Daoy (cell line): Measurements from ENCODE around the gene SUSD5. TPM values are rescaled to one million over a fixed set of nuclear protein-coding genes. Genes with fewer than 3 reads are reported as not detected.

Source experiments
- DNase-seq: peaks from one replicate; pipeline ENCODE4 v3.0.0-alpha.2; 2015; ENCODE audit warnings: low read depth
- total RNA-seq: library from RNA; depleted of rRNA; stranded (reverse); fragments of >200 nt; shearing (Covaris generic); gene quantifications from 2 replicates; pipeline ENCODE4 v1.2.3, GENCODE V29; 2014; rRNA removed

SUSD5 gene
- total RNA-seq, result 2.3 and 5.9 TPM in 2 replicates

DNA sequence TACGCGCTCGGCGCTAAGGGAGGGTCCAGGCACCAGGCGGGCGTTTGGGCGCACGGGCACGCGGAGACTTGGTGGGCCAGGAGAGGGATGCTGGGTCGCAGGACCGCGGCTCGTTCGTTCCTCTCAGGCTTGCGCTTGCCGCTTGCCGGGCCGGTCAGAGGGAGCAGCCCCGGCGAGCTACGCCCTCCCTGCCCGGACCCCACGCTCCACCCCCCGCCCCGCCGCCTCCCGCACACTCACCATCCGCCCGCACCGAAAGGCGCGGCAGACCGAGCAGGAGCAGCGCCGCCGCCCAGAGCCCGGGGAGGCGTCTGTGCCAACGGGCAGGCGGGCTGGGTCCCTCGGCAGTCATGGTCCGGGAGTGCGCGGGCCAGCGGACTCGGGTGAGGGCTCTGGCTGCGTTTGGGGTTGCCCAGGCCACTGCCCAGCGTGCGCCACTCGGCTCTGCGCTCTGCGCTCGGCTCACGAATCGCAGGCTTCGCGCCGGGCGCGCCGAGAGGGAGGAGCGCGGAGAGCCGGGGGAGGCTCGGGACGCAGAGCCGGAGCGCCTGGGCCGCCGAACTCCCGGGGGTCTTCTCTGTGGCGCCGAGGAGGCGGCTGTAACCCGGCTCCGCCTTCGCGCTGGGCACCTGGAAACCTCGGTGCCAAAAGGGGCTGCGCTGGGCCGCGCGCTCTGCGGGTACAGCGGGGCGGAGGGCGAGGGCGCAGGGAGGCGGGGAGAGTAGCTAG is at the start of gene SUSD5:
Gene SUSD5, minus strand, starts transcription at position 365 of the 729 bp plus-strand sequence. Its CDS starts 13 bp downstream, at position 352.
- peak; percentile 37 for DNase-seq

DNA sequence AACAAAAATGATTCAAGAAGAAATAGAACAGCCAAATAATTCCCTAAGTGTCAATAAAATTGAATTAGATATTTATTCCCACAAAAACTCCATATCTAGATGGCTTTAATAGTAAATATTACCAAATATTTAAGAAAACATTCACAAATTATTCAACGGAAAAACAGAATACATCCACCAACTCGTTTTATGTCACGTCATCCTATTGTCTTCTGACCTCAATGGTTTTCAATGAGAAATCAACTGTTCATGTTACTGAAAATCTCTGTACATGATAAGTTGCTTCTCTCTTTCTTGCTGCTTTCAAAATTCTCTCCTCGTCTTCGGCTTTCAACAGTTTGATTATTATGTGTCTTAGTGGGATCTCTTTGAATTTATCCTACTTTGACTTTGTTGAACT is 41.5 kb upstream of the SUSD5 start:
- no peak for DNase-seq

DNA sequence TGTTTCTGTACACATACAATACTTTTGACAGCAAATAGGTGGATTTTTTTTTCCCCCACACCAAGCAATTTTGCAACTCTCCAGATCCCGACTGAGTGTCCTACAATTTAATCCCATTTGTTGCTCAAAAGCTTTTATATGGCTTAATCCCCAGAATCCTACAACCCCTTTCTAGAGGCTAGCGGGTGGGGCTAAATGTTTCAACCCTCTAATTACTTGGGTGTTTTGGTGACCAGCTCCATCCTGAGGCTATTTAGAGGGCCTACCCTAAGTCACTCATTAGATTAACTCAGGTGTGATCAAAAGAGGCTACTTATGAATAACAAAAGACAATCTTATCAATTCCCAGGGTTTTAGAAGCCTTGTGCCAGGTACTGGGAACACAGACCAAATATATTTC is 37.6 kb upstream of the SUSD5 start:
- DNase-seq, result no peak

DNA sequence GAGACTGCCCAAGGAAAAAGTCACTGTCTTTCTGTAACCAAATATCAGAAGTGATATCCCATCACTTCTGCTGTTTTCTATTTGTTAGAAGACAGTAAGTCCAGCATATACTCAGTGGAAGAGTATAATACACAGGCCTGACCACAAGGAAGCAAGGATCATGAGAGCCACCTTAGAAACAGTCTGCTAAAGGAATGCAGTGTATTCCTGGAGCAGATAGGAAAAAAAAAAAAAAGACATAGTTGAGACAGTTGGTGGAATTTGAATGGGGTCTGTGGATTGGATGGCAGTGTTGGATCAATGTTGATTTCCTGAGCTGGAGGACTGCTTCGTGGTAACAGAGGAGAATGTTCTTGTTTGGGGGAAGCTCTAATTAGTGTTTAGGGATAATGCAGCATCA is 32.1 kb upstream of the SUSD5 start:
- DNase-seq, result no peak

DNA sequence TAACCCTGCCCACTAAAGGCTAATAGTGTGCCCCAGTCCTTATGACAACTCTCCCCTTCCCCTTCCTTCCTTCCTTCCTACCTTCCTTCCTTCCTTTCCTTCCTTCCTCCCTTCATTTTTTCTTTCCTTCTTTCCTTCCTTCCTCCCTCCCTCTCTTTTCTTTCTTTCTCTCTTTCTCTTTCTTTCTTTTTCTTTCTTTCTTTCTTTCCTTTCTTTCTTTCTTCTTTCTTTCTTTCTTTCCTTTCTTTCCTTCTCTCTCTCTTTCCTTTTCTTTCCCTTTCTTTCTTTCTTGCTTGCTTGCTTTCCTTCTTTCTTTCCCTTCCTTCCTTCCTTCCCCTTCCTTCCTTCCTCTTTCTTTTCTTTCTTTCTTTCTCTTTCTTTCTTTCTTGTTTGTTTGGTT is 28.2 kb upstream of the SUSD5 start:
- DNase-seq, result no peak

DNA sequence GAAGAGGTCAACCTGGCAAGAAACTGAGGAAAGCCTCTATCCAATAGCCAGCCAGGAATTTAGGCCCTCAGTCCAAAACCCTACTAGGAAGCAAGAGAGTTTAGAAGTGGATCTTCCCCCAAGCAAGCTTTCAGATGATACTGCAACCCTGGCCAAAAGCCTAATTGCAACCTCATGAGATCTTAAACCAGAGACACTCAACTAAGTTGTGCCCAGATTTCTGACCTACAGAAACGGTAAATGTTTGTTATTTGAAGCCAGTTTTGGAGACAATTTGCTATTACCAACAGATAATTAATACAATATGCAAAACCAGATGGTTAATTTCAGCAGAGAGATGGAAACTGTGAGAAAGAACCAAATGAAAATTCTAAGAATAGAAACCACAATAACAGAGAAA is 21.7 kb upstream of the SUSD5 start:
- no peak for DNase-seq

DNA sequence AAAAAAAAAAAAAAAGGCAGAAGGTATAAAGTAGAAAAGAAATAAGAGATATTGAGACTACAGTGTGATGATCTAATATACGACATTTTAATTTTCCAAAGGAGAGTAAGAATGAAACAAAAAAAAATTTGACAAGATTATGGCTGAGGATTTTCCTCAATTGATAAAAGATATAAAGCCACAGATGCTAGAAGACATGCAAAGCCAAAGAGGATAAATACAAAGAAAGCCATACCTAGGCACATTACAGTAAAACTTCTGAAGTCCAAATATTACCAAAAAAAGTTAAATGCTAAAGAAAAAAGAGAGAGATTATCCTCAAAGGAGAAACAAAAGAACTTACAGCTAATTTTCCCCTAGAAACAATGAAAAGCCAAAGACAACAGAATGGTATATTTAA is 20.3 kb upstream of the SUSD5 start:
- no peak for DNase-seq

DNA sequence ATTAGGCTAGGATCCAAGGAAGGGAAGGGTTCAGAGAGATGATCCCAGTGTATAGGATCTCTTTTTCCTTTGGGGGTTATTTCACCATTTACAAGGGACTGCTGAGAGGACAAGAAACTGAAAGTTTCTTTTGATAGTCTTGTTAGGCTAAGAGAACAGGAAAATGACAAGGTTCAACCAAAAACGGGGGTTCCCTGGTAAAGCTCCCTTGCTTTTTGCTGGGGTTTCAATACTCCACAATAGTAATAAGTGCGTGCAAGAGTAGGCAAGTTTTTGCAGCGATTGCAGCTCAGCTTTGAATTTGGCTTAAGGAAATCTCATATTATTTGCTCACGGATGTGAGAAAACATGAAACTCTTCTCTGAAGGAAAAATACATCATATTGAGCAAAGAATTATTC is 18.8 kb upstream of the SUSD5 start:
- no peak for DNase-seq

DNA sequence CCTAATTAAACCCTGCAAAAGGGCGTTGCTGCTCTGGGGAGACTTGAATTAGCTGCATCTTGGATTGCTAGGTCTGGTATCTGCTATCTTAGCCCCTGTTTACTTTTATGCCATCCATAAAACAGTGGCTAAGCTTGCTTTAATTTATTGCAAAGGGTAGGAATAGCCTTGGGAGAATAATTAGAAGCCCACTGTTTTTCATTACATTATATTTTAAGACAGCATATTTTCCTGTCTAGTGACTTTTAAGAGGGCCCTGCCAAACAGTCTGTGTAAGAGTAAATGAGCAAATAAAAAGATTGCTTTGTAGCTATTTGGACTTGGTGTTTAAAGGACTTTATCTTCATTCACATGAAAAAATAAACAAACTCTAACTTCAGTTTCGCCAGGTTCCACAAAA is 17.4 kb upstream of the SUSD5 start:
- no peak for DNase-seq

DNA sequence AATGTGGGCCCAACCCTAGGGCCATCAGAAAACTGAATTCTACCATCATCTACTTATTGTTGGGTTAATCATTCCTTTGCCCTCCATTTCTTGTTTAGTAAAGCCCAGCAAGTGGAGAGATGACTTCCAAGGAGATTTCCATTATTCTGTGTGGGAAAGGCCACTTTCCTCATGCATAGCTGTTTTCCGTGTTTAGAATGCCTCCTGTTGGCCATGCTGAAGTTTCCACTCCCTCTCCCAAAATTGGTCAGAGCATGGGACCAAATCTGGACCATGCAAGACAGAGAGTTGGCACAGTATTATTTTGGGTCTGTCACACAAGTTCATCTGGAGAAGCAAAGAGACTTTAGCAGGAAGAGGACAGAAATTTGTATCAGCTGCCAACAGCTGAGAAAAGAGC is 15.3 kb upstream of the SUSD5 start:
- DNase-seq, result no peak

DNA sequence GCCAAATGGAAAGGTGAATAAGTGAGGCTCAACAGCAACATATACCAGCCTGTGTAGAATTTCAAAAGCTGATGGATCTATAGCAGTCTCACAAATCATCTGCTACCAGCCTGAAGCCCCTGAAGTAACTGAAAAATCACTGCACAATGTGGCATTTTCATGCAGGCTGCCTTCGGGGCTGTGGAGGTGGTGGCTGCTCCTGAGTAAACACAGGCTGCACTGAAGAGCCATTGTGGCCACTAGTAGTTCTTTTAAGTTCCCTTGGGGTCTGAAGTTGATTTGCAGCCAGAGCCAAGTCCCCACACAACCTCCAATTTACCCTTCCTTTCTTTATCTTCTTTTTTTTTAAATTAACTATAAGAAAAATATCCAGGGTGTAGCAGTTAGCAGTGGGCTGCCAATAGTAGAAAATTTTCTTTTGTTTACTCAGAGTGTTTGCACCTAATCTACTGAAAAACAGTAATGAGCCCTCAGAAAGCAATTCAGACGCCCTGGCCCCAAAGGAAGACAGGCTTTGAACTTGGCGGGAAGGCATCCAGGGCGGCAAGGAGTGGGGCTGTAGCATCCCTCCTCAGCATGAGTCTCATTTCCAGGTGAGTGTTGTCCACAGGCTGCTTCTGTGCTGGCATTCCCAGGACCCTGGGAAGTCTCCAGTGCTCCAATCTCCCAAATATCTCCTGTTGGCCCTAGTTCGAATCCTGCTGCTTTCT is 13.3 kb upstream of the SUSD5 start:
- DNase-seq, result no peak

DNA sequence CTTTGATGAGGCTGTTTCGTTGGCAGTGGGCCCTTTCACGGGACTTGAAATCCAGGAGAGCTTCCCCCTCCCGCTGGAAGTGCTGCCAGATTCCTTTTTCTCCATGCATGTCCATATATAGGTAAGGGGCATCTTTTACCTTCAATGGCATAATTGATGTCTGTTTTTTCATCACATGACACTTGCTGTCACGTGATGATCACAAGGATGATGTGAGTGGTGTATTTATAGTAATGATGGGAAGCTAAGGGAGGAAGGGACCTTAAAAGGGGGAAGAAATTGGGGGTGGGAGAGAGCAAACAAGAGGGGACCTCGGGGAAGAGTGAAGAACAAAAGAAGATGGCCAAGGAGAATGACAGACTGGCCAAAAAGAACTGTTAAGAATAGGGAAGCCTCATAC is 11.3 kb upstream of the SUSD5 start:
- DNase-seq, result no peak

DNA sequence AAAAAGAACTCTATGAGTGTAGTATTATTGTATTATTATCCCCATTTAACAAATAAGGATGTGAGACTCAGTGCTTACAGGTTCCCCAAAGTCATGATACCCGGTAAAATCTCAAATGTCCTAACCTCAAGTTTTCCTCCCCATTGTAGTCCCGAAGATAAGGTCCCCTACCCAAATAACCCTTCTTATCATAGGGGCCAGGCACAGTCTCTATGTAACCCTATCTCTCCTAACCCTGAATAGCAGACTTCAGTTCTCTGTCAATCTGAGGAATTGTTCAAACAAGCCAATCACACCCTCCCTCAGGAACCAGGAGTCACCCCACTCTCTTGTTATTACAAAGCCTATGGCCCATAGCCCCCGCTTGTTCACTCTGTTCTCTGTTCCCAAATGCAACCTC is 10.5 kb upstream of the SUSD5 start:
- no peak for DNase-seq

DNA sequence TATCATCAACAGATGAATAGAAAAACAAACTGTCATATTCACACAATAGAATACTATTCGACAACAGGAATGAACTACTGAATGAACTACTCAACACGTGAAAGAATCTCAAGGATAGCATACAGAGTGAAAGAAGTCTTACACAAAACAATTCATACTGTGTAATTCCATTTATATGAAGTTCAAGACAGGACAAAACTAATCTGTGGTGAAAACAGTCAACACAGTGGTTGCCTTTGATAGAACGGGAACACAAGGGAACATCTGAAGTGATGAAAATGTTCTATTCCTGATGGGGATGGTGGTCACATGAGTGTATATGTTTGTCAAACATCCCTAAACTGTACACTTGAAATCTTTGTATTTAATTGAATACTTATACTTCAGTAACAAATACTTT is 2.6 kb upstream of the SUSD5 start:
- no peak for DNase-seq

DNA sequence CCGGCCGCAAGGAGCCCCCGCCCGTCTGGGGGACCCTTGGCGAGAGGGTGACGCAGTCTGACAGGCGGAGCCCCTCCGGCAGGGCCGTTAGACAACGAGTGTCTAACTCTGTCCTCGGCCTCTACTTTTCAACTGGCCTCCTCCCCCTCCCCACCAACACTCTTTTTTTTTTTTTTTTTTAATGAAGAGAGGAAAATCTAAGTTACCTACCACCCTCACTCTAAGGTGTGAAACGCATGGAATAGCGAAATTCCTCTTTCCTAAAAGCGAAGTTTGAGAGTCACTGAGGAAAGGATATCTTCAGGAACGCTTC is 521 bp upstream of the SUSD5 start:
- no peak for DNase-seq

DNA sequence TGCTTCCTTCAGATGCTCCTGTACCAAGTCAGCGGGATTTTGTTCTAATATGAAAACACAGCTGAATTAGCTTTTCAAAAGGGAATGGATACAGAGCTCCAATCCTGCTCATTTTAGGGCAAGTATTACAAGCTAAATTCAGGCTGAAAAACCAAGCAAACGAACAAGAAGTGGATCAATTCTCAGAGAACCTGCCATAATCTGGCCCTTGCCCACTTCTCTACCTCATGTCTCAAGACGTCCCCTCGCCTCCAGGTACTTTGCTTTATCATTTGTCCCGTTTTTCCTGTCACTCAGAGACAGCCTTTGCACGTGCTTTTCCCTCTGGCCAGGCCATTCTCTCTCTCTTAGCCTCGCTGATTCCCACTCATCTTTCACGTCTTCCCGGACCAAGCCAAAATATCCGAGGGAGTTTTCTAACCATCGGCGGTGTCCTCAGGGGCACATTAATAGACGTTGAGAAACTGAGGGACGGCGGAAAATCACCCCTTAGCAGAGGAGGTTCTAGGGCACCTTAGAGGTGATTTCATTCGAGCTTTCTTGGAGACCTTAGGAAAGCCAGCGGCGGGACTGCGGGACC is 654 bp downstream of the SUSD5 start:
- DNase-seq, result no peak

DNA sequence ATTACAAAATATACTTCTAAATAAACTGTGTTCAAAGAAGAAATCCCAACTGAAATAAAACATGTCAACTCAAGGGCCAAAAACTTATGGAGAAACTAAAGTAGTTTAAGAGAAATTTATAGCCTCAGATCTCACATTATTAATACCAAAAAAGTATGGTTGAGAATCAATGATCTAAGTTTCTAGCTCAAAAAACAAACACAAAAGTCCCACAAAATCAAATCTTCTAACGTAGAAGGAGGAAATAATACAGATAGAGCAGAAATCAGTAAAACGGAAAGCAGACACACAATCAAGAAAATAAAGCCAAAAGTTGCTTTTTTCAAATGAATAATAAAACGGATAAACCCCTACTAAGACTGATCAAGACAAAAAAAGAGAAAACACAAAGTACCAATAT is 2.9 kb downstream of the SUSD5 start:
- no peak for DNase-seq

DNA sequence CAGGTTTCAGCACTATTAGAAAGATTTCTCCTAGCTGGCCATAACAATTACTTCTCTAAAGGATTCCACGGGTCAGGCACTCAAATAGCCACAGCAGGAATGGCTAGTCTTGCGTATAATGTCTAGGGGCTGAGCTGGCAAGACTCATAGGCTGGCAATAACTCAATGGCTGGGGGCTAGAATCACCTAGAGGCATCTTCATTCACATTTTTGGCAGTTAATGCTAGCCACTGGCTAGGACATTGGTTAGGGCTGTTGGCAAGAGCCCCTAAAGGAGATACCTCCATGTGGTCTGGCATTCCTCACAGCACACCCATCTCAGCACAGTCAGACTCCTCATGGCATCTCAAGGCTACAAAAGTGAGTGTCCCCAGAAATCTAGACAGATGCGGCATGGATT is 6.2 kb downstream of the SUSD5 start:
- no peak for DNase-seq

DNA sequence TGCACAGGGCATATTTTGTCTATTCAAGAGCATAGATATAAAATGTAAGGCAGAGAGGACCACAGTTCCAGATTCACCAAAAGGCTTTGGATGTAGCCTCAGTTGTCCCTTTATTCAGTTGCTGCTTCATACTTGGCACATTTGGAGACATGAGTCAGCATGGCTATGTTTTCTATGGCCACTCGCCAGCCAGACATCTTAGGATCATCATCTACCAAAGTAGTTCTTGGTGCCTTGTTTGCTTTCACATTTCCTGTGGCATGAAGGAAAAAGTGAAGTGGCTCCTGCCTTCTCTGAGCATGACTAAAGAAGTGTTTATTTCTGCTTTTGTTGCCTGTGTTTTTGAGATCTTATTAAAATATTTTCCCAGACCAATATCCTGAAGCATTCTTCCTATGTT is 7.2 kb downstream of the SUSD5 start:
- peak; percentile 87 for DNase-seq

DNA sequence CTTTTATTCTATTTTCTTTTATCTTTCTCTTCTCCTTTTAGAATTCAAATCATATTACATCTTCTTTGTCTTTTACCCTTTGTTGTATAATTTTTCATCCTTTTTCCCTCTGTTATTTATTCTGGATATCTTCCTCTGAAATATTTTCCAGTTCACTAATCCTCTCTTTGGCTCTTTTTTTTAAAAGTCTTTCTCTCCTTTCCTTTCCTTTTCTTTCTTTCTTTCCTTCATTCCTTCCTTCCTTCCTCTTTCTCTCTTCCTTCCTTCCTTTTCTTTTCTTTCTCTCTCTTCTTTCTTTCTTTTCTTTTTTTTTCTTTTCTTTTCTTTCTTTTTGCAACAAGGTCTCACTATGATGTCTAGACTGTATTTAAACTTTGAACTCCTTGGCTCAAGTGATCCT is 9.3 kb downstream of the SUSD5 start:
- DNase-seq, result no peak

DNA sequence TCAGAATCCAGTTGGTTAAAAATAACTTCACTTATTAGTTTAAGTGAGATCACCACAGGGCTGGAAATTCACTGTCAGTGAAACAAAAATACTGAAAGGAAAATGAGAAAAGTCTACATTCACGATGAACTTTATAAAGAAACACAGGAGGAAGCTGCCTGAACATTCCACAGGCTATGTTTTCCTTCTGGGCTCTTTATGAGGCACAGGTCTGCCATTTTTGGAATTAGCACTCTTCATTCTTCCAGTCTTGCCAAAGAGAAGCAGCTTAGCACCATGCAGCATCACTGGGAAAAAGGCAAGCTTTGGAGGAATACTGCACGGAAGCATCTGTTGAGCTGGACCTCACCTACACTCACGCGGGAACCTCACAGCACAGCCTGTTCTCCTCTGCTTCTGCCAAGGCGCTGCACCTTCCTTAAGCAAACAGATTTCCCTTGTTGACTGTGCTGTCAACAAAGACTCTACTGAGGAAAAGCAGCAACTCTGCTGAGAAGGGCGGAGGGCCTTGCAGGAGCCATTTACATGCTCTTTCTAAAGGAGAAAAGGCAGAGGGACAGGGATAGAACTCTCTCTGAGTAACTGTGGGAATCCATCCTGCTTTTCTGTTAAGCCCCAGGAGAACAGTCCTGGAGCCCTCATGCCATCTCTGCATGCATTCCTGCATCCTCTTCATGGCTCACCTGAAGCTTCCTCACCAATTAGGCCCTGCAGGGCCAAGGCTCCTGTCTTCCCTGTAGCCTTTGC is 15.7 kb downstream of the SUSD5 start:
- no peak for DNase-seq

DNA sequence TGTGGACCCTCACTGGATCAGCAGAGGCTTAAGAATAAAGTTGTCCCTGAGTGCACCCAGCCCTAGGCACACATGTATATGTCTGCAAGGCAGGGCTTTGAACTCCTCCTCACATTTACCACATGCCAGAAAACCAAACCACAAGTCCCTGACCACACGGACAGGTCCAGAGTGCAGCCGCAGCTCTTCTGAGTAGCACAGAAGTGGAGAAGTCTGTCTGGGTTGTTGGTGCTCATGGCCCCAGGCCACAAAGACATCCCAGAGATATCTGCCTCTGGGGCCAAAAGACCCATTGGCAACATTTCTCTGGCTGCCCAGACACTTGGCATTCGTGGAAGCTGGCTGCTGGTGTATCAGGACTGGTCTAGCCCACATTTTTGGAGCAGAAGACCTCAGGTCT is 17.4 kb downstream of the SUSD5 start:
- DNase-seq, result no peak

DNA sequence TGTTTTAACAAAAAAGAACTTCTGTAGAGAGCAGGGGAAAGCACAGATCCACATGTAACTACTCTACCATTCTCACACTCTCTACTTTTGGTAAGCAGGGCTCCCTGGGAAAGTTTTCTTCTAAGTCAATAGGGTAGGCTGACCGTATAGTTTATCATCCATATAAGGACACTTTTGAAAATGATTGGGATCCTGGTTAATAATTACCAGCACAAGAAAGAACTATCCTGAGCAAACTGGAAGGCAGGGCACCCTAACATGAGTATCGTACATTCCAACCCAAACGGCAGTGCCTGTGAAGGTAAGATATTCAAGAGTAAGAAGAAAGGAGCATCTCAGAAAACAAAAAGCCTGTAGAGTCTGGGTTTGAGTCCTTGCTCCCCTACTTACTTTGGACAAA is 22.1 kb downstream of the SUSD5 start:
- no peak for DNase-seq
